GM06990 (cell line): ENCODE results near the gene SRCAP.

Source experiments
- DNase-seq: peaks from one replicate; pipeline ENCODE4 v3.0.0-alpha.2; 2011; ENCODE audit not compliant: insufficient read length; ENCODE audit errors: extremely low read depth
- H3K27me3 ChIP-seq: replicated peaks from 2 replicates; pipeline ENCODE4 v1.6.0; 2011; ENCODE audit warnings: low read length; ENCODE audit not compliant: control insufficient read depth, insufficient read depth
- H3K36me3 ChIP-seq: 2 replicates; pipeline ENCODE4 v1.5.1; 2011; ENCODE audit warnings: low read length; ENCODE audit not compliant: control insufficient read depth, insufficient read depth
- H3K4me3 ChIP-seq: replicated peaks from 2 replicates; pipeline ENCODE4 v1.5.1; 2011; ENCODE audit warnings: low read depth, mild to moderate bottlenecking, control low read depth, low read length
- TF ChIP-seq, protein P1 (sequence below): IDR thresholded peaks from 2 replicates; pipeline ENCODE4 v1.5.1; 2011; ENCODE audit warnings: low read length, control low read depth, mild to moderate bottlenecking, inconsistent platforms; ENCODE audit not compliant: insufficient read depth, poor library complexity, severe bottlenecking

The SRCAP gene

DNA sequence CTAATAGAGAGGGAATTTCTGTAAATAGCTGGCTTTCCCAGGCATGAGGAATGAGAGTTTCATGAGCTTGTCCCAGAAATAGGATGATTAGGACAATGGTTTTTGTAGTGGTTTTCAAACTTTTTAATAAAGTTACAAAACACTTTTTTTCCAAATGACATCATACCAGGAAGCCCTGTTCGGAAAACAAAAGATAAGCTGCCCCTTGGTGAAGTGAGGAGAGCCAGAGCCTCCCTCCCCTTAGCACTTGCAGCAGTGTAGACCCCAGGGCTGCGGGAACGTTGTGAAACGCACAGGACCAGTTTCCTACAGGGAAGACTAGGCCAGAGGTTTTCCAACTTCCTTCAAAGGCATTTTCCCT, 33.2 kb upstream of the SRCAP start:
- Histone ChIP-seq H3K27me3 (no peaks in the 10 kb centered on the region), H3K36me3 (peaks cover 63% of the 10 kb centered on the region), H3K4me3 (no peak overlapping the region)
- TF ChIP-seq, protein P1, sequence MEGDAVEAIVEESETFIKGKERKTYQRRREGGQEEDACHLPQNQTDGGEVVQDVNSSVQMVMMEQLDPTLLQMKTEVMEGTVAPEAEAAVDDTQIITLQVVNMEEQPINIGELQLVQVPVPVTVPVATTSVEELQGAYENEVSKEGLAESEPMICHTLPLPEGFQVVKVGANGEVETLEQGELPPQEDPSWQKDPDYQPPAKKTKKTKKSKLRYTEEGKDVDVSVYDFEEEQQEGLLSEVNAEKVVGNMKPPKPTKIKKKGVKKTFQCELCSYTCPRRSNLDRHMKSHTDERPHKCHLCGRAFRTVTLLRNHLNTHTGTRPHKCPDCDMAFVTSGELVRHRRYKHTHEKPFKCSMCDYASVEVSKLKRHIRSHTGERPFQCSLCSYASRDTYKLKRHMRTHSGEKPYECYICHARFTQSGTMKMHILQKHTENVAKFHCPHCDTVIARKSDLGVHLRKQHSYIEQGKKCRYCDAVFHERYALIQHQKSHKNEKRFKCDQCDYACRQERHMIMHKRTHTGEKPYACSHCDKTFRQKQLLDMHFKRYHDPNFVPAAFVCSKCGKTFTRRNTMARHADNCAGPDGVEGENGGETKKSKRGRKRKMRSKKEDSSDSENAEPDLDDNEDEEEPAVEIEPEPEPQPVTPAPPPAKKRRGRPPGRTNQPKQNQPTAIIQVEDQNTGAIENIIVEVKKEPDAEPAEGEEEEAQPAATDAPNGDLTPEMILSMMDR: no peak
- no peak for DNase-seq

GRCh38 chr16:30666681-30667080, 32.3 kb upstream of the SRCAP start:
- H3K4me3 ChIP-seq: no peak overlapping the region
- DNase-seq: no peak
- H3K27me3 ChIP-seq: no peaks in the 10 kb centered on the region
- TF ChIP-seq, protein P1: no peak
- peaks cover 60% of the 10 kb centered on the region for H3K36me3 ChIP-seq

- peaks cover 57% of the 10 kb centered on the region for H3K36me3 ChIP-seq
- H3K27me3 ChIP-seq: no peaks in the 10 kb centered on the region
- DNase-seq: no peak
- TF ChIP-seq, protein P1: no peak
- H3K4me3 ChIP-seq: no peak overlapping the region
Measured at GRCh38 chr16:30667361-30667905, 31.5 kb upstream of the SRCAP start.

DNA sequence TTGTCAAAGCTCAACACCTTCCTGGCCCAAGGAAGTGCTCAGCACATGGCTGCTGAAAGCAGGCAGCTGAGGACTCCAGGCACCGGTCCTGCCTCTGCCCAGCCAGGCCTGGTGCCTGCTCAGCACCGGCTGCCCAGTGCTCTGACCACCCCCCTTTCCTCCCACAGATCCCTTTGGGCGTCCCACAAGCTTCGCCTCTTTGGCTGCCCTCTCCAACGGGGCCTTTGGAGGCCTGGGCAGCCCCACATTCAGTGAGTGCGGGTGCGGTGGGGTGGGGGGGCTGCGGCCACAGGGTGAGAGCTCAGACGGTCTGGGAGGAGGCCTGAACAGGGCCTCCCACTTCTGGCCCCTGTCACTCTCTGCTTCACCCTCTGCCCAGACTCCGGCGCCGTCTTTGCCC, 30.6 kb upstream of the SRCAP start:
- DNase-seq: no peak
- TF ChIP-seq, protein P1: no peak
- H3K36me3 ChIP-seq: peaks cover 51% of the 10 kb centered on the region
- no peak overlapping the region for H3K4me3 ChIP-seq
- H3K27me3 ChIP-seq: no peaks in the 10 kb centered on the region

DNA sequence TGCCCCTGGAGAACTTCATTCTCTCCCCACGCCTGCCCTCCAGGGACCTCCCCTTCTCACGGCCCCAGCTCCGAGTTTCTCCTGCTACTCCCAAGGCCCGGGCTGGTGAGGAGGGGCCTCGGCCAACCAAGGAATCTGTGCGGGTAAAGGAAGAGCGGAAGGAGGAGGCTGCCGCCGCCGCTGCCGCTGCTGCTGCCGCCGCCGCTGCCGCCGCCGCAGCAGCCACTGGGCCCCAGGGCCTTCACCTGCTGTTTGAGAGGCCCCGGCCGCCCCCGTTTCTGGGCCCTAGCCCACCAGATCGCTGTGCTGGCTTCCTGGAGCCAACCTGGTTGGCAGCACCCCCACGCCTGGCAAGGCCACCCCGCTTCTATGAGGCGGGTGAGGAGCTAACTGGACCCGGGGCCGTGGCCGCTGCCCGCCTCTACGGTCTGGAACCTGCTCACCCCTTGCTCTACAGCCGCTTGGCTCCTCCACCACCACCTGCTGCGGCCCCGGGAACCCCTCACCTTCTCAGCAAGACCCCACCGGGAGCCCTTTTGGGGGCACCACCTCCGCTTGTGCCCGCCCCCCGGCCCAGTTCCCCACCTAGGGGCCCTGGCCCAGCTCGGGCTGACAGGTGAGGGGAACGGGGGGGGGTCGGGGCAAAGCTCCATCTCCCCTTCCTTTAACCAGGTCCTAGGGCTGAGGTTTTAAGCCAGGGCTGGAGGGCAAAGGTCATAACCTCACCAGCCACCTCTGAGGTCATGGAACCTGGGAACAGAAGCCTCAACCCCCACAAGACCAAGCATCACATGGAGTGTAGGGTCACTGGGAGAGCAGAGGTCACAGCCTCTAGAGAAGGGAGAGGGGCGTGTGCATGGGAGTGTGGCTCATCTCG, 29.7 kb upstream of the SRCAP start:
- TF ChIP-seq, protein P1: no peak
- Histone ChIP-seq H3K36me3 (peaks cover 48% of the 10 kb centered on the region), H3K4me3 (no peak overlapping the region), H3K27me3 (no peaks in the 10 kb centered on the region)
- DNase-seq: no peak
